AG09319 (cell line): ENCODE measurements around the gene CMTM2.
"Not testable (repeated sequence)": the region's sequence is repeated elsewhere in the genome, so short reads cannot be mapped to it uniquely, and the experiment has no call there.

ENCODE experiments used
- DNase-seq: peaks from one replicate; pipeline ENCODE4 v3.0.0-alpha.2; 2010; ENCODE audit warnings: low read depth; ENCODE audit errors: extremely low read depth
- TF ChIP-seq, protein P1 (sequence below): IDR thresholded peaks from 2 replicates; pipeline ENCODE4 v1.5.1; 2011; ENCODE audit warnings: low read depth, mild to moderate bottlenecking, inconsistent platforms, low read length, moderate library complexity

CMTM2 gene

DNA sequence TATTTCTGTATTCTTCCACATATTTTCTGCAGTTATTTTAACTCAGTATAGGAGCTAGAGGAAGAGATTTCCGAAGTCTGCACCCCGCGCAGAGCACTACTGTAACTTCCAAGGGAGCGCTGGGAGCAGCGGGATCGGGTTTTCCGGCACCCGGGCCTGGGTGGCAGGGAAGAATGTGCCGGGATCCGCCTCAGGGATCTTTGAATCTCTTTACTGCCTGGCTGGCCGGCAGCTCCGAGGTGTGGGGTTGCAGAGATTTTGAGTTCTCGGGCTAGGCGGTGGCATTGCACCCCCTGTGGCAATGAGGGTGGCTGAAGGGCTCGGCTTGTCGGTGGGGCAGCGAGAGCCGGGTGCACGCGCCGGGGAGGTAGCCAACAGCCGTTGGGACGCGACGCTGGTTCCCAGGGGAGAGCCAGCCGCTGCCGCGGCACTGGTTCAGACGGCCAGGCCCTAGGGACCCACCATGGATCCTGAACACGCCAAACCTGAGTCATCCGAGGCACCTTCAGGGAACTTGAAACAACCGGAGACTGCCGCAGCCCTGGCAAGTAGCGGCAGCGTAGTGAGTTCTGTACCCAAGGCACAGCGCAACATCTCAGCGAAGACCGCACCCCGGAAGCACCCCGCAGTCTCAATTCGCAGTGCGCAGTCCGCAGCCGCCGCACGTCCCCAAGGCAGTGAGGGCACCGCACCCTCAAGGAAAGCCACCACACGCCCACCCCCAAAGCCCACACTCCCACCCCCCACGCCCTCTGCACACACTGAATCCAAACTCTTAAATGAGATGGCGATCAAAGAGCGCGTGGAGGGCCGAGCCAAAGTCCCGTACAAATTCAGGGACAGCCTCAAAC, 13.0 kb upstream of the CMTM2 start, which contains the start of gene CMTM1:
CMTM1 (plus strand) TSS at position 389 of the 851 bp plus-strand sequence; CDS start at position 464, 75 bp downstream.
- TF ChIP-seq, protein P1, sequence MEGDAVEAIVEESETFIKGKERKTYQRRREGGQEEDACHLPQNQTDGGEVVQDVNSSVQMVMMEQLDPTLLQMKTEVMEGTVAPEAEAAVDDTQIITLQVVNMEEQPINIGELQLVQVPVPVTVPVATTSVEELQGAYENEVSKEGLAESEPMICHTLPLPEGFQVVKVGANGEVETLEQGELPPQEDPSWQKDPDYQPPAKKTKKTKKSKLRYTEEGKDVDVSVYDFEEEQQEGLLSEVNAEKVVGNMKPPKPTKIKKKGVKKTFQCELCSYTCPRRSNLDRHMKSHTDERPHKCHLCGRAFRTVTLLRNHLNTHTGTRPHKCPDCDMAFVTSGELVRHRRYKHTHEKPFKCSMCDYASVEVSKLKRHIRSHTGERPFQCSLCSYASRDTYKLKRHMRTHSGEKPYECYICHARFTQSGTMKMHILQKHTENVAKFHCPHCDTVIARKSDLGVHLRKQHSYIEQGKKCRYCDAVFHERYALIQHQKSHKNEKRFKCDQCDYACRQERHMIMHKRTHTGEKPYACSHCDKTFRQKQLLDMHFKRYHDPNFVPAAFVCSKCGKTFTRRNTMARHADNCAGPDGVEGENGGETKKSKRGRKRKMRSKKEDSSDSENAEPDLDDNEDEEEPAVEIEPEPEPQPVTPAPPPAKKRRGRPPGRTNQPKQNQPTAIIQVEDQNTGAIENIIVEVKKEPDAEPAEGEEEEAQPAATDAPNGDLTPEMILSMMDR, result no peak
- no peak for DNase-seq

DNA sequence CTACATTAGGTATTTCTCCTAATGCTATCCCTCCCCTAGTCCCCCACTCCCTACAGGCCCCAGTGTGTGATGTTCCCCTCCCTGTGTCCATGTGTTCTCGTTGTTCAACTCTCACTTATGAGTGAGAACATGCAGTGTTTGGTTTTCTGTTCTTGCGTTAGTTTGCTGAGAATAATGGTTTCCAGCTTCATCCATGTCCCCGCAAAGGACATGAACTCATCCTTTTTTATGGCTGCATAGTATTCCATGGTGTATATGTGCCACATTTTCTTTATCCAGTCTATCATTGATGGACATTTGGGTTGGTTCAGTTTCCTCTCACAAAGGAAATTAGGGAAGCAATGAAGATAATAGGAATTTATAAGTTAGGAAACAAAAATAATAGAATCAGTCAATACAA, 12.0 kb upstream of the CMTM2 start:
- DNase-seq, result not testable (repeated sequence)

DNA sequence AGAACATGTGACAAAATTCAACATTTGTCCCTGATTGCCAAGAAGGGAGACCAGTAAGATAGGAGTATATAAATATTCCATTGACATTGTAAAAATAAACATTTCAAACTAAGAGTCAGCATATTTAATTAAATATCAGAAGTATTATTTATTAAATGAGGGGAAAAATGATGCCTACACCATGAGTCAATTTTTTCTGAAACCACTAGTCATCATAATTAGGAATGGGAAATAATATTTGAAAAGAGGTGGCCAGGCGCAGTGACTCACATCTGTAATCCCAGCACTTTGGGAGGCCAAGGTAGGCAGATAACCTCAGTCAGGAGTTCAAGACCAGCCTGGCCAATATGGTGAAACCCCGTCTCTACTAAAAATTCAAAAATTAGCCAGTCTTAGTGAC, 10.9 kb upstream of the CMTM2 start:
- DNase-seq, result no peak
- TF ChIP-seq, protein P1, result no peak

DNA sequence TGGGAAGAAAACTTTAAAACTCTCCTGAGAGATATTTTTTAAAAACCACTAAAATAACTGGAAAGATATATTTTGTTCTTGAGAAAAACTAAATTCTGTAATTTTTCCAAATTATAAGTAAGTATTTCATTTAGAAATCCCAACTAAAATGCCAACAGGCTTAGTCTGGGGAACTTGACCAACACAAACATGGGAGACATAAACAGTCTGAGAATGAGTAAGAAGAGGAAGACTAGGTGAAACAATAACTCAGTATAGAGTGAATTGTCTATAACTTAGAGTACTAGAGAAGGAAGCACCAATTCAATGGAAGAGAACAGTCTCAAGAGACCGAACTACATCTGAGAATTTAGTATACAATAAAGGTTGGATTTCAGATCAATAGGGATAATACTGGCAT, 10.1 kb upstream of the CMTM2 start:
- DNase-seq, result no peak
- TF ChIP-seq, protein P1, result no peak

DNA sequence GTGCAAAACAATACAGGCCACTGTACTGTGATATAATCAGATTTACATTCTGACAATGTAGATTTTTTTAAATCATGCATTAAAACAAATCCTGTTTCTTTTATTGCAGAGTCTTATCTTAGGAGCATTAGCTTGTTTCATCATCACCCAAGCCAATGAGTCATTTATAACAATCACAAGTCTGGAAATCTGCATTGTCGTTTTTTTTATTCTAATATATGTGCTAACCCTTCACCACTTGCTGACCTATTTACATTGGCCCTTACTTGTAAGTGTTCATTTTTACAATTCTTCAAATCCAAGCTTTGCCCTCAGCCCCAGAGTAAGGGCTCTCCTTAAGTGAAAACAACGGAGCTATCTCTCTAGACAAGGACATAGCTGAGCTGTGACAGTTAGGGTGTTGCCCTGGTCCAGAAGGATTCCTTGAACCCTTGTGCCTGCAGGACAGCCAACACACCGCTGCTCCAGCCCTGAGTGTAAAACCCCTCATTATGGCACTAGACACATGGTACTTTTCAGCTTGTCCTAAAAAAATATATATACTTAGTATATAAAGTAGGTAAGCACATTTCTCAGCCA, 9.3 kb upstream of the CMTM2 start:
- no peak for DNase-seq
- TF ChIP-seq, protein P1, result no peak

DNA sequence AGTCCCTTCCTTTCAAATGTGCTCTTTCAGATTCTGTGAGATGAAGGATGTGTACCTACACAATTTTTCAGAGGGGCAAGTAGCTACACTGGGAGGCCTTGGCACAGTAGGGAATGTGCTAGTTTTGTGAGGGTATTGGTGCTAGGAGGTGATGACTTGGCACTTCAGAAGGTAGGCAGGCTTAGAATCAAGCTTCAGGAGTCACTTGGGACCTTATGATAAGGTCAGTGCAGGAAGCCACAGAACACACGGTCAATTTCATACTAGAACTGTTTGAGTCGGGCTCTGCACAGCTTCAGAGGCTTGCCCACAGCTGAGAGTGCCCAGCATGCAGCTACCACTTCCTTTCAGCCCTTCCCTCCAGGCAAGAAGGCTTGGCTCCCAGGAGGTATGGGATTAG, 6.9 kb upstream of the CMTM2 start:
- DNase-seq, result no peak
- TF ChIP-seq, protein P1, result no peak

DNA sequence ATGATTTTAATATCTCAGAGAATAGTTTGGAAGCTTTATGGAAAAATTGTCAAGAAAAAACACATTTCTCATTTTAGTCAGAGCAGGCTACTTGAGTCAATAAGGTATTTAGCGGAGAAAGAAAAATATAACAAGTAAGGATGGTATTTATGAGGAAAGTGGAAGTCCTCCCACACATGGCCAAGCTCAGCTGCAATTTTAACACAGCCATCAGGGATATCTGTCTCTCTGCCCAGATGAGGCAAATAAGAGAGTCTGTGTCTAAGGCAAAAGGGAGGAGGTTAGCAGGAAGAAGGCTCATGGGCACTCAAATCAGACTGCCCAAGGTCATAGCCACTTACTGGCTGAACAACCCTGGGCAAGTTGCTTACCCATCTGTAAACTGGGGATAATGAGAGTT, 5.2 kb upstream of the CMTM2 start:
- DNase-seq, result no peak
- TF ChIP-seq, protein P1, result no peak
